Trophoblast cell (in vitro differentiated cells and primary cell): ENCODE data around the gene PTPN6.
A peak's percentile ranks its signal among the peaks of the same experiment; 100 is the strongest.

ENCODE experiments used
- DNase-seq, 2 donors: peaks; one replicate each; pipeline ENCODE4 v3.0.0-alpha.2; 2016
- H2AFZ ChIP-seq: 2 replicates; pipeline ENCODE4 v1.6.1; 2013; ENCODE audit warnings: low read length, moderate library complexity, mild to moderate bottlenecking; ENCODE audit not compliant: insufficient read depth, poor library complexity
- H2AK5ac ChIP-seq: 2 replicates; pipeline ENCODE4 v1.6.1; 2013; ENCODE audit warnings: mild to moderate bottlenecking, low read length
- H2BK120ac ChIP-seq: 2 replicates; pipeline ENCODE4 v1.6.1; 2013; ENCODE audit warnings: low read length, mild to moderate bottlenecking, moderate library complexity; ENCODE audit not compliant: insufficient read depth, poor library complexity
- H2BK12ac ChIP-seq: 2 replicates; pipeline ENCODE4 v1.6.1; 2013; ENCODE audit warnings: mild to moderate bottlenecking, low read length, moderate library complexity
- H2BK5ac ChIP-seq: 2 replicates; pipeline ENCODE4 v1.6.1; 2013; ENCODE audit warnings: low read length, low read depth, moderate library complexity, mild to moderate bottlenecking; ENCODE audit not compliant: poor library complexity
- H3K14ac ChIP-seq: 2 replicates; pipeline ENCODE4 v1.6.1; 2013; ENCODE audit warnings: mild to moderate bottlenecking, low read length
- H3K18ac ChIP-seq: 2 replicates; pipeline ENCODE4 v1.6.1; 2013; ENCODE audit warnings: mild to moderate bottlenecking, low read length
- H3K23ac ChIP-seq: 2 replicates; pipeline ENCODE4 v1.6.1; 2013; ENCODE audit warnings: low read length
- H3K27ac ChIP-seq: 2 replicates; pipeline ENCODE4 v1.5.1; 2013; ENCODE audit warnings: low read depth, mild to moderate bottlenecking, inconsistent platforms, low read length, moderate library complexity
- H3K27me3 ChIP-seq: 2 replicates; pipeline ENCODE4 v1.6.1; 2013; ENCODE audit warnings: inconsistent platforms, mild to moderate bottlenecking, low read length, moderate library complexity; ENCODE audit not compliant: insufficient read depth
- H3K36me3 ChIP-seq, 2 experiments: 1 replicate in 1 of 2; 2 replicates in 1 of 2; pipeline ENCODE4 v1.6.1; 2013; ENCODE audit warnings: low read length in 2 of 2, mild to moderate bottlenecking in 2 of 2, moderate library complexity in 1 of 2; ENCODE audit not compliant: insufficient read depth in 2 of 2, control insufficient read depth in 1 of 2
- H3K4ac ChIP-seq: 2 replicates; pipeline ENCODE4 v1.6.1; 2013; ENCODE audit warnings: low read depth, mild to moderate bottlenecking, low read length, moderate library complexity
- H3K4me1 ChIP-seq, 2 experiments: 1 replicate in 1 of 2; 2 replicates in 1 of 2; pipeline ENCODE4 v1.6.1; 2013; ENCODE audit warnings: low read length in 2 of 2, mild to moderate bottlenecking in 2 of 2, moderate library complexity in 1 of 2; ENCODE audit not compliant: insufficient read depth in 2 of 2, control insufficient read depth in 1 of 2
- H3K4me2 ChIP-seq: 2 replicates; pipeline ENCODE4 v1.6.1; 2013; ENCODE audit warnings: inconsistent platforms, mild to moderate bottlenecking, low read length, moderate library complexity
- H3K4me3 ChIP-seq: 2 replicates; pipeline ENCODE4 v1.5.1; 2013; ENCODE audit warnings: mild to moderate bottlenecking, low read depth, low read length, inconsistent platforms
- H3K79me1 ChIP-seq: one replicate; pipeline ENCODE4 v1.6.1; 2013; ENCODE audit warnings: low read length
- H3K79me2 ChIP-seq: 2 replicates; pipeline ENCODE4 v1.6.1; 2013; ENCODE audit warnings: low read length, mild to moderate bottlenecking; ENCODE audit not compliant: control insufficient read depth, insufficient read depth, poor library complexity
- H3K9ac ChIP-seq: 2 replicates; pipeline ENCODE4 v1.6.1; 2013; ENCODE audit warnings: mild to moderate bottlenecking, low read length
- H3K9me3 ChIP-seq: 2 replicates; pipeline ENCODE4 v1.6.1; 2013; ENCODE audit warnings: low read depth, mild to moderate bottlenecking, control low read depth, inconsistent platforms, low read length; ENCODE audit not compliant: insufficient read depth
- H4K12ac ChIP-seq: 2 replicates; pipeline ENCODE4 v1.6.1; 2013; ENCODE audit warnings: low read depth, mild to moderate bottlenecking, low read length, moderate library complexity
- H4K8ac ChIP-seq: 2 replicates; pipeline ENCODE4 v1.6.1; 2013; ENCODE audit warnings: low read depth, mild to moderate bottlenecking, low read length, moderate library complexity
- H4K91ac ChIP-seq: one replicate; pipeline ENCODE4 v1.6.1; 2013; ENCODE audit warnings: low read depth, mild to moderate bottlenecking, low read length, moderate library complexity
- WGBS: extraction: QIAGEN DNeasy Blood & Tissue Kit; methylation state at CpG from one replicate; pipeline ENCODE4 v1.1.7; 2013; ENCODE audit warnings: missing lambda C conversion rate; ENCODE audit not compliant: insufficient read length, insufficient coverage; ENCODE audit errors: extremely low coverage; 5-methylcytosine and 5-hydroxymethylcytosine counted together

The PTPN6 gene

DNA sequence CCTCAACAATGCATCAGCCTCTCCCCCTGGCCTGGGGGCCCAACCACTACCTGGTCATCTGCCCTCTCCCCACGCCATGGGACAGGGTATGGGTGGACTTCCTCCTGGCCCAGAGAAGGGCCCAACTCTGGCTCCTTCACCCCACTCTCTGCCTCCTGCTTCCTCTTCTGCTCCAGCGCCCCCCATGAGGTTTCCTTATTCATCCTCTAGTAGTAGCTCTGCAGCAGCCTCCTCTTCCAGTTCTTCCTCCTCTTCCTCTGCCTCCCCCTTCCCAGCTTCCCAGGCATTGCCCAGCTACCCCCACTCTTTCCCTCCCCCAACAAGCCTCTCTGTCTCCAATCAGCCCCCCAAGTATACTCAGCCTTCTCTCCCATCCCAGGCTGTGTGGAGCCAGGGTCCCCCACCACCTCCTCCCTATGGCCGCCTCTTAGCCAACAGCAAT, 14.9 kb upstream of the PTPN6 start:
- WGBS, result no CpG with 5 or more reads among the region's 3 CpGs
- H2AFZ ChIP-seq, result no peak overlapping the region
- H2BK120ac ChIP-seq, result no peak overlapping the region
- H3K79me1 ChIP-seq, result peaks cover 8% of the 10 kb centered on the region
- peaks cover 5 to 9% of the 10 kb centered on the region in 2 experiments for H3K4me1 ChIP-seq
- no peak overlapping the region for H2BK5ac ChIP-seq
- DNase-seq, result no peak
- H4K12ac ChIP-seq, result no peak overlapping the region
- no peaks in the 10 kb centered on the region for H3K9me3 ChIP-seq
- no peak overlapping the region for H3K4me2 ChIP-seq
- H3K36me3 ChIP-seq, result peaks cover 60 to 68% of the 10 kb centered on the region in 2 experiments
- no peak overlapping the region for H3K4me3 ChIP-seq
- H3K4ac ChIP-seq, result no peak overlapping the region
- no peak overlapping the region for H2BK12ac ChIP-seq
- no peak overlapping the region for H4K8ac ChIP-seq
- no peak overlapping the region for H2AK5ac ChIP-seq
- H3K18ac ChIP-seq, result no peak overlapping the region
- no peak overlapping the region for H4K91ac ChIP-seq
- H3K23ac ChIP-seq, result no peak overlapping the region
- no peak overlapping the region for H3K9ac ChIP-seq
- H3K27ac ChIP-seq, result no peak overlapping the region
- H3K27me3 ChIP-seq, result no peaks in the 10 kb centered on the region
- peaks cover 8% of the 10 kb centered on the region for H3K79me2 ChIP-seq
- H3K14ac ChIP-seq, result no peak overlapping the region

DNA sequence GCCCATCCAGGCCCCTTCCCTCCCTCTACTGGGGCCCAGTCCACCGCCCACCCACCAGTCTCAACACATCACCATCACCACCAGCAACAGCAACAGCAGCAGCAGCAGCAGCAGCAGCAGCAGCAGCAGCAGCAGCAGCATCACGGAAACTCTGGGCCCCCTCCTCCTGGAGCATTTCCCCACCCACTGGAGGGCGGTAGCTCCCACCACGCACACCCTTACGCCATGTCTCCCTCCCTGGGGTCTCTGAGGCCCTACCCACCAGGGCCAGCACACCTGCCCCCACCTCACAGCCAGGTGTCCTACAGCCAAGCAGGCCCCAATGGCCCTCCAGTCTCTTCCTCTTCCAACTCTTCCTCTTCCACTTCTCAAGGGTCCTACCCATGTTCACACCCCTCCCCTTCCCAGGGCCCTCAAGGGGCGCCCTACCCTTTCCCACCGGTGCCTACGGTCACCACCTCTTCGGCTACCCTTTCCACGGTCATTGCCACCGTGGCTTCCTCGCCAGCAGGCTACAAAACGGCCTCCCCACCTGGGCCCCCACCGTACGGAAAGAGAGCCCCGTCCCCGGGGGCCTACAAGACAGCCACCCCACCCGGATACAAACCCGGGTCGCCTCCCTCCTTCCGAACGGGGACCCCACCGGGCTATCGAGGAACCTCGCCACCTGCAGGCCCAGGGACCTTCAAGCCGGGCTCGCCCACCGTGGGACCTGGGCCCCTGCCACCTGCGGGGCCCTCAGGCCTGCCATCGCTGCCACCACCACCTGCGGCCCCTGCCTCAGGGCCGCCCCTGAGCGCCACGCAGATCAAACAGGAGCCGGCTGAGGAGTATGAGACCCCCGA, 14.3 kb upstream of the PTPN6 start:
- Histone ChIP-seq H3K79me2 (peaks cover 8% of the 10 kb centered on the region), H4K8ac (peak overlapping the region; percentile 59), H3K4me3 (peak overlapping the region; percentile 54), H3K4ac (no peak overlapping the region), H4K91ac (no peak overlapping the region), H2AK5ac (no peak overlapping the region), H3K4me1 (peaks cover 5 to 9% of the 10 kb centered on the region in 2 experiments), H3K23ac (no peak overlapping the region), H4K12ac (peak overlapping the region; percentile 46), H3K27ac (peak overlapping the region; percentile 70), H3K14ac (no peak overlapping the region), H2BK12ac (no peak overlapping the region), H2BK120ac (no peak overlapping the region), H3K36me3 (peaks cover 66 to 74% of the 10 kb centered on the region in 2 experiments), H2BK5ac (no peak overlapping the region), H3K27me3 (no peaks in the 10 kb centered on the region), H3K18ac (no peak overlapping the region), H3K9ac (no peak overlapping the region), H3K4me2 (peak overlapping the region; percentile 72), H3K79me1 (peaks cover 8% of the 10 kb centered on the region), H3K9me3 (no peaks in the 10 kb centered on the region), H2AFZ (no peak overlapping the region)
- DNase-seq, result no peak
- no CpG with 5 or more reads among the region's 36 CpGs for WGBS

DNA sequence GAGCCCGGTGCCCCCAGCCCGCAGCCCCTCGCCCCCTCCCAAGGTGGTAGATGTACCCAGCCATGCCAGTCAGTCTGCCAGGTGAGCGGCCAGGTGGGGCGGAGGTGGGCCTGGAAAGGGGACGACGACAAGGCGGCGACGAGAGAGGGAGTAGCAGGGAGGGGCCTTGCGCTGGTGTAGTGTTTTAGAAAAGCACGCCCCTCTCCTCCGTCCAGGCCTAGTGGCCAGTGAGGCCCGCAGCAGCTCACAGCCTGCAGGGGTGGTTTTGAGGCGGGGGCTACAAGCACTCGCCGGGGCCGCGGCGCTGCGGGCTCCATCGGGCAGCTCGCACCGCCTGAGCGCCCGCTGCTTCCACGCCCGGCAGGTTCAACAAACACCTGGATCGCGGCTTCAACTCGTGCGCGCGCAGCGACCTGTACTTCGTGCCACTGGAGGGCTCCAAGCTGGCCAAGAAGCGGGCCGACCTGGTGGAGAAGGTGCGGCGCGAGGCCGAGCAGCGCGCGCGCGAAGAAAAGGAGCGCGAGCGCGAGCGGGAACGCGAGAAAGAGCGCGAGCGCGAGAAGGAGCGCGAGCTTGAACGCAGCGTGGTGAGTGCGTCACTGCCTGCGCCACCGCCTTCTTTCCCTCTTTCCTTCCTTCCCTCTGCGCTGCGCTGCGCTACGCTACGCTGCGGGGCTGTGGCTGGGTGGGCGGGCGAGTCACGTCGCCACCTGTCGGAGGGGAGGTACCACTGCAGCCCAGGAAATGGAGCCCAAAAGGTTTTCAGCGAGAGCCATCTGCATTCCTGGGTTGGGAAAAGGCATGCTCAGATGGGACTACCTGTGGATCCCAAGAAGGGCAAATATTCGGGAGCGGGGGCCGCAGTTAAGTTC, 13.4 kb upstream of the PTPN6 start:
- H4K12ac ChIP-seq, result peak overlapping the region; percentile 56
- no CpG with 5 or more reads among the region's 80 CpGs for WGBS
- H3K79me1 ChIP-seq, result peaks cover 8% of the 10 kb centered on the region
- H3K9ac ChIP-seq, result peak overlapping the region; percentile 77
- peak overlapping the region; percentile 29 for H2BK5ac ChIP-seq
- H2AFZ ChIP-seq, result no peak overlapping the region
- peaks cover 66 to 74% of the 10 kb centered on the region in 2 experiments for H3K36me3 ChIP-seq
- H3K23ac ChIP-seq, result no peak overlapping the region
- no peak overlapping the region for H2BK12ac ChIP-seq
- H3K79me2 ChIP-seq, result peaks cover 5% of the 10 kb centered on the region
- H3K14ac ChIP-seq, result peak overlapping the region; percentile 71
- H4K8ac ChIP-seq, result peak overlapping the region; percentile 84
- H3K27me3 ChIP-seq, result no peaks in the 10 kb centered on the region
- H3K4me3 ChIP-seq, result peak overlapping the region; percentile 54
- peaks cover 2% of the 10 kb centered on the region for H3K9me3 ChIP-seq
- H3K18ac ChIP-seq, result peak overlapping the region; percentile 31
- H3K4me1 ChIP-seq, result peaks cover 7 to 9% of the 10 kb centered on the region in 2 experiments
- peak overlapping the region; percentile 70 for H3K27ac ChIP-seq
- peak overlapping the region; percentile 28 for H3K4ac ChIP-seq
- peak overlapping the region; percentile 72 for H3K4me2 ChIP-seq
- peak overlapping the region; percentile 61 for H2AK5ac ChIP-seq
- peak; percentile 96 to 98 for DNase-seq
- peak overlapping the region; percentile 34 for H2BK120ac ChIP-seq
- peak overlapping the region; percentile 71 for H4K91ac ChIP-seq

DNA sequence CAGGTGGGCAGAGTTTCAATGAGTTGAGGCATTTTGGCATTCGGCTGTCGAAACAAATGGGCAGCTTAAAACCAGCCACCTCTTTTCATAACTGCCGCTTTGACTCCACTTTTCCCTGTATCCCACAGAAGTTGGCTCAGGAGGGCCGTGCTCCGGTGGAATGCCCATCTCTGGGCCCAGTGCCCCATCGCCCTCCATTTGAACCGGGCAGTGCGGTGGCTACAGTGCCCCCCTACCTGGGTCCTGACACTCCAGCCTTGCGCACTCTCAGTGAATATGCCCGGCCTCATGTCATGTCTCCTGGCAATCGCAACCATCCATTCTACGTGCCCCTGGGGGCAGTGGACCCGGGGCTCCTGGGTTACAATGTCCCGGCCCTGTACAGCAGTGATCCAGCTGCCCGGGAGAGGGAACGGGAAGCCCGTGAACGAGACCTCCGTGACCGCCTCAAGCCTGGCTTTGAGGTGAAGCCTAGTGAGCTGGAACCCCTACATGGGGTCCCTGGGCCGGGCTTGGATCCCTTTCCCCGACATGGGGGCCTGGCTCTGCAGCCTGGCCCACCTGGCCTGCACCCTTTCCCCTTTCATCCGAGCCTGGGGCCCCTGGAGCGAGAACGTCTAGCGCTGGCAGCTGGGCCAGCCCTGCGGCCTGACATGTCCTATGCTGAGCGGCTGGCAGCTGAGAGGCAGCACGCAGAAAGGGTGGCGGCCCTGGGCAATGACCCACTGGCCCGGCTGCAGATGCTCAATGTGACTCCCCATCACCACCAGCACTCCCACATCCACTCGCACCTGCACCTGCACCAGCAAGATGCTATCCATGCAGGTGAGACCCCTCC, 12.6 kb upstream of the PTPN6 start:
- Histone ChIP-seq H3K18ac (peak overlapping the region; percentile 40), H3K4me2 (peak overlapping the region; percentile 33), H3K4ac (peak overlapping the region; percentile 28), H3K9me3 (peaks cover 2% of the 10 kb centered on the region), H2BK120ac (no peak overlapping the region), H2BK12ac (peak overlapping the region; percentile 13), H3K27me3 (no peaks in the 10 kb centered on the region), H4K91ac (peak overlapping the region; percentile 33), H3K4me3 (no peak overlapping the region), H4K8ac (peak overlapping the region; percentile 18), H4K12ac (peak overlapping the region; percentile 55), H2AFZ (no peak overlapping the region), H3K4me1 (peaks cover 7 to 9% of the 10 kb centered on the region in 2 experiments), H3K9ac (no peak overlapping the region), H3K27ac (peak overlapping the region; percentile 4), H3K79me1 (peaks cover 8% of the 10 kb centered on the region), H2AK5ac (peak overlapping the region; percentile 38), H3K79me2 (peaks cover 5% of the 10 kb centered on the region), H2BK5ac (no peak overlapping the region), H3K14ac (peak overlapping the region; percentile 19), H3K23ac (no peak overlapping the region), H3K36me3 (peaks cover 63 to 70% of the 10 kb centered on the region in 2 experiments)
- DNase-seq, result no peak
- WGBS, result no CpG with 5 or more reads among the region's 32 CpGs
